Measurements from ENCODE around the gene TAL2.

DNA sequence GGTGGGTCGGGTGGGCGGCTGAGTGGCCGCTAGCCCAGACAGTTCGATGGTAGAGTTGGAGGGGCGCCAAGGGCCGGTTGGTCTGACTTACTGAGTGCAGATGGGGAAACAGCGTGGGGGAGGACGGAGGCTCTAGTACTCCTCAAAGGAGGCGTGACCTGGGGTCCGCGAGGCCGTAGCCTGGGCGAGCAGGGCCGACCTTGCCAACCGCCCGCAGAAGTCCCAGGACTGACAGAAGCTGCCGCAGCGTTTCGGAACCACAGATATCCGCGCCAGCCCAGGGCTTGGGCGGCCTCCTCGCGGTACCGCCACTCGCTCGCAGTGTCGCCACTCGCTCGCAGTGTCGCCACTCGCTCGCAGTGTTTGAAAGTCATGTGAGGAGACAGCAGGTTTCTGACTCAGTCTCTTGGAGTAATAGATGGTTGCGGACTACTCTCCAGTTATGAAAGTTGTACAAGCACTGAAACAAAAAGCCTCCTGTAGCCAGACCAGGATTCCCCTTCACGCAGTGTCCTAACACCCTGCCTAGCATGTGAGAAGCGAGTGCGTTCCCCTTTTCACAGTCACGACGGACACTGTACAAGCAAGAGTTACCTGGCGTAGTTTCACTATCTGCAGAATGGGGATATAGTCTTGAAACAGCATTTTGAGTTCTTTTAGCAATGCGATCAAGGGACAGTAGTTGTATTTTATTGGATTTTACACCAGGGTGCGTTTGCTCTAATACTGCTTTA is 32.8 kb downstream of the TAL2 start:
- TF ChIP-seq, protein P1, sequence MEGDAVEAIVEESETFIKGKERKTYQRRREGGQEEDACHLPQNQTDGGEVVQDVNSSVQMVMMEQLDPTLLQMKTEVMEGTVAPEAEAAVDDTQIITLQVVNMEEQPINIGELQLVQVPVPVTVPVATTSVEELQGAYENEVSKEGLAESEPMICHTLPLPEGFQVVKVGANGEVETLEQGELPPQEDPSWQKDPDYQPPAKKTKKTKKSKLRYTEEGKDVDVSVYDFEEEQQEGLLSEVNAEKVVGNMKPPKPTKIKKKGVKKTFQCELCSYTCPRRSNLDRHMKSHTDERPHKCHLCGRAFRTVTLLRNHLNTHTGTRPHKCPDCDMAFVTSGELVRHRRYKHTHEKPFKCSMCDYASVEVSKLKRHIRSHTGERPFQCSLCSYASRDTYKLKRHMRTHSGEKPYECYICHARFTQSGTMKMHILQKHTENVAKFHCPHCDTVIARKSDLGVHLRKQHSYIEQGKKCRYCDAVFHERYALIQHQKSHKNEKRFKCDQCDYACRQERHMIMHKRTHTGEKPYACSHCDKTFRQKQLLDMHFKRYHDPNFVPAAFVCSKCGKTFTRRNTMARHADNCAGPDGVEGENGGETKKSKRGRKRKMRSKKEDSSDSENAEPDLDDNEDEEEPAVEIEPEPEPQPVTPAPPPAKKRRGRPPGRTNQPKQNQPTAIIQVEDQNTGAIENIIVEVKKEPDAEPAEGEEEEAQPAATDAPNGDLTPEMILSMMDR (IDR thresholded peaks at IDR 0.05) = no peak
- TF ChIP-seq POLR2A (IDR thresholded peaks at IDR 0.05) = peak in 2 of 3 donors; percentile 32 to 53
